ENCODE measurements around the gene RXRB.

Gene RXRB

GRCh38 chr6:33197431-33198048, 2.9 kb downstream of the RXRB start:
- DNase-seq (ENCODE audit: low read depth): no peak

- no peak for DNase-seq (ENCODE audit: low read depth)
These were observed 4.9 kb downstream of the RXRB start for GRCh38 chr6:33195304-33196165.

GRCh38 chr6:33194431-33194979, 6.0 kb downstream of the RXRB start:
- no peak for DNase-seq (ENCODE audit: low read depth)

GRCh38 chr6:33193619-33194018, 6.8 kb downstream of the RXRB start:
- no peak for DNase-seq (ENCODE audit: low read depth)

GRCh38 chr6:33192671-33193602, 7.5 kb downstream of the RXRB start:
- DNase-seq (ENCODE audit: low read depth): no peak

GRCh38 chr6:33192105-33192646, 8.3 kb downstream of the RXRB start, which contains the start of gene COL11A2:
COL11A2 (minus strand) TSS chr6:33192467; CDS start chr6:33192240, 227 bp downstream.
- DNase-seq (ENCODE audit: low read depth): no peak

- no peak for DNase-seq (ENCODE audit: low read depth)
These were observed 8.9 kb downstream of the RXRB start for GRCh38 chr6:33191383-33192104.

GRCh38 chr6:33190504-33191107, 9.9 kb downstream of the RXRB start:
- no peak for DNase-seq (ENCODE audit: low read depth)

- no peak for DNase-seq (ENCODE audit: low read depth)
These were observed 10.6 kb downstream of the RXRB start for GRCh38 chr6:33189625-33190448.

- no peak for DNase-seq (ENCODE audit: low read depth)
These were observed 11.3 kb downstream of the RXRB start for GRCh38 chr6:33189164-33189563.

- no peak for DNase-seq (ENCODE audit: low read depth)
These were observed 12.7 kb downstream of the RXRB start for GRCh38 chr6:33187809-33188208.

GRCh38 chr6:33185654-33186187, 14.7 kb downstream of the RXRB start:
- no peak for DNase-seq (ENCODE audit: low read depth)

GRCh38 chr6:33185190-33185589, 15.3 kb downstream of the RXRB start:
- no peak for DNase-seq (ENCODE audit: low read depth)

GRCh38 chr6:33183071-33183683, 17.3 kb downstream of the RXRB start:
- DNase-seq (ENCODE audit: low read depth): no peak

- no peak for DNase-seq (ENCODE audit: low read depth)
These were observed 19.3 kb downstream of the RXRB start for GRCh38 chr6:33181141-33181540.

- DNase-seq (ENCODE audit: low read depth): no peak
These were observed 21.6 kb downstream of the RXRB start for GRCh38 chr6:33178755-33179475.

GRCh38 chr6:33177552-33178446, 22.7 kb downstream of the RXRB start:
- DNase-seq (ENCODE audit: low read depth): no peak

Data from stimulated activated CD8-positive, alpha-beta memory T cell treated with anti-CD3 and anti-CD28 coated beads, Interleukin-15, amount 100 ng/mL, for 1 hour (primary cell).